GM23338 (cell line): ENCODE data around the gene FSIP1. TPM values are rescaled to one million over a fixed set of nuclear protein-coding genes. Genes with fewer than 3 reads are reported as not detected.

Experiments
- ATAC-seq: fragments of 200-7000 bp; cut with Tn5 transposase; 3 replicates; pipeline ENCODE4 v1.9.1; 2020
- DNase-seq: peaks from one replicate; pipeline ENCODE4 v3.0.0-alpha.2; 2015; ENCODE audit warnings: low spot score
- H2AFZ ChIP-seq: fragments of 200-600 bp; sonication (generic); 2 replicates; pipeline ENCODE4 v1.8.0; 2016; ENCODE audit warnings: antibody characterized with exemption, mild to moderate bottlenecking, moderate library complexity
- H3F3A ChIP-seq: fragments of 200-600 bp; sonication (generic); replicated peaks from 2 replicates; pipeline ENCODE4 v1.8.0; 2017; ENCODE audit warnings: antibody characterized with exemption, mixed run types, low read depth
- H3K27ac ChIP-seq: fragments of 200-600 bp; sonication (generic); 2 replicates; pipeline ENCODE4 v1.6.1; 2016; ENCODE audit warnings: low read depth
- H3K27me3 ChIP-seq: fragments of 200-600 bp; sonication (generic); 2 replicates; pipeline ENCODE4 v1.8.0; 2016; ENCODE audit warnings: mild to moderate bottlenecking, mixed run types, moderate library complexity; ENCODE audit not compliant: insufficient read depth
- H3K36me3 ChIP-seq: fragments of 200-600 bp; sonication (generic); 2 replicates; pipeline ENCODE4 v1.8.0; 2016; ENCODE audit warnings: mild to moderate bottlenecking; ENCODE audit not compliant: insufficient read depth
- H3K4me1 ChIP-seq: fragments of 200-600 bp; sonication (generic); 2 replicates; pipeline ENCODE4 v1.8.0; 2016; ENCODE audit warnings: mild to moderate bottlenecking, moderate library complexity; ENCODE audit not compliant: insufficient read depth
- H3K4me2 ChIP-seq: fragments of 200-600 bp; sonication (generic); 2 replicates; pipeline ENCODE4 v1.7.1; 2017; ENCODE audit warnings: mixed run types
- H3K4me3 ChIP-seq: fragments of 200-600 bp; sonication (generic); 2 replicates; pipeline ENCODE4 v1.6.1; 2016; ENCODE audit warnings: mixed run types
- H3K79me2 ChIP-seq: fragments of 200-600 bp; sonication (generic); replicated peaks from 2 replicates; pipeline ENCODE4 v1.8.0; 2017; ENCODE audit warnings: mild to moderate bottlenecking; ENCODE audit not compliant: insufficient read depth
- H3K9me2 ChIP-seq: fragments of 200-600 bp; sonication (generic); 2 replicates; pipeline ENCODE4 v1.8.0; 2017; ENCODE audit not compliant: insufficient read depth
- H4K20me1 ChIP-seq: fragments of 200-600 bp; sonication (generic); replicated peaks from 2 replicates; pipeline ENCODE4 v1.8.0; 2017; ENCODE audit warnings: mild to moderate bottlenecking; ENCODE audit not compliant: insufficient read depth
- H3K27ac Mint-ChIP-seq: 2 replicates; pipeline ENCODE4 v1.8.0; 2020; ENCODE audit warnings: inconsistent platforms, mild to moderate bottlenecking, moderate library complexity, mixed read lengths
- H3K27me3 Mint-ChIP-seq: 3 replicates; pipeline ENCODE4 v1.8.0; 2022; ENCODE audit warnings: low read depth, mild to moderate bottlenecking, moderate library complexity, mixed read lengths, inconsistent platforms; ENCODE audit not compliant: insufficient read depth, poor library complexity
- H3K36me3 Mint-ChIP-seq: 3 replicates; pipeline ENCODE4 v1.8.0; 2021; ENCODE audit warnings: low read depth, mild to moderate bottlenecking, inconsistent platforms, moderate library complexity, mixed read lengths
- H3K4me1 Mint-ChIP-seq: 3 replicates; pipeline ENCODE4 v1.8.0; 2020; ENCODE audit warnings: mild to moderate bottlenecking, inconsistent platforms, mixed read lengths
- H3K4me3 Mint-ChIP-seq: 3 replicates; pipeline ENCODE4 v1.8.0; 2021; ENCODE audit warnings: moderate library complexity, mild to moderate bottlenecking, inconsistent platforms, mixed read lengths
- H3K9me3 Mint-ChIP-seq: 3 replicates; pipeline ENCODE4 v1.8.0; 2020; ENCODE audit warnings: moderate library complexity, mild to moderate bottlenecking, inconsistent platforms, mixed read lengths
- ETS1 ChIP-seq: IDR thresholded peaks from 2 replicates; pipeline ENCODE4 v1.6.1; 2016; ENCODE audit warnings: antibody characterized with exemption
- POLR2AphosphoS5 ChIP-seq: IDR thresholded peaks from 2 replicates; pipeline ENCODE4 v1.6.1; 2016; ENCODE audit warnings: antibody characterized with exemption, low read depth
- ZNF114 ChIP-seq: fragments of 250-450 bp; sonication (Bioruptor Pico); IDR thresholded peaks from 2 replicates; pipeline ENCODE4 v1.5.0; 2020; ENCODE audit warnings: mild to moderate bottlenecking, moderate library complexity
- ZNF462 ChIP-seq: fragments of 250-450 bp; sonication (Bioruptor Pico); IDR thresholded peaks from 2 replicates; pipeline ENCODE4 v1.5.0; 2020; ENCODE audit warnings: mild to moderate bottlenecking, moderate library complexity
- polyA plus RNA-seq: library from polyadenylated mRNA; unstranded; fragments of >200 nt; fragmentation: Nextera tagmentation; extraction: Ambion mirVana; gene quantifications from 2 replicates; pipeline ENCODE4 v1.2.1, GENCODE V29; 2016
- total RNA-seq: library from RNA; depleted of rRNA; stranded (reverse); fragments of >200 nt; shearing (Covaris generic); gene quantifications from 2 replicates; pipeline ENCODE4 v1.2.3, GENCODE V29; 2014

The FSIP1 gene
- total and polyA plus RNA-seq, 2 experiments from 2014 or later: 0.92 to 2.1 TPM

- TF ChIP-seq ZNF462 (CRISPR knock-in tag) (no peak), ZNF114 (CRISPR knock-in tag) (no peak)
Observed at GRCh38 chr15:39553947-39554693, 228.5 kb downstream of the FSIP1 start (continued).

- Histone ChIP-seq H3K27me3 (no peaks in the 10 kb centered on the region), H3K4me2 (no peak overlapping the region), H2AFZ (no peak overlapping the region), H3F3A (no peaks in the 10 kb centered on the region), H3K4me1 (no peaks in the 10 kb centered on the region), H3K79me2 (no peaks in the 10 kb centered on the region), H3K36me3 (no peaks in the 10 kb centered on the region), H3K9me2 (peaks cover 32% of the 10 kb centered on the region), H4K20me1 (no peaks in the 10 kb centered on the region), H3K4me3 (no peak overlapping the region), H3K27ac (no peak overlapping the region)
- no peak for DNase-seq
- Mint-ChIP-seq H3K27me3 (peaks cover 2% of the 10 kb centered on the region), H3K4me1 (peaks cover 4% of the 10 kb centered on the region), H3K27ac (no peak overlapping the region), H3K36me3 (no peaks in the 10 kb centered on the region), H3K9me3 (no peaks in the 10 kb centered on the region), H3K4me3 (no peak overlapping the region)
- ATAC-seq: no peak
- TF ChIP-seq ZNF462 (CRISPR knock-in tag): no peak
- no peak for TF ChIP-seq ETS1
- TF ChIP-seq ZNF114 (CRISPR knock-in tag): no peak
- no peak for TF ChIP-seq POLR2AphosphoS5
Observed at GRCh38 chr15:39552556-39552955, 230.1 kb downstream of the FSIP1 start.
